Stimulated activated CD4-positive, alpha-beta T cell treated with anti-CD3 and anti-CD28 coated beads, Interleukin-15, amount 100 ng/mL, for 1 hour (primary cell): ENCODE measurements around the gene NPY4R2.
"Not testable (repeated sequence)": the region's sequence is repeated elsewhere in the genome, so short reads cannot be mapped to it uniquely, and the experiment has no call there.

Source experiments
- DNase-seq, 2 donors: peaks; one replicate each; pipeline ENCODE4 v3.0.0-alpha.2; 2020; ENCODE audit warnings: low read depth in 1 of 2, low spot score in 1 of 2

The NPY4R2 gene

GRCh38 chr10:47932824-47933223 is 14.4 kb downstream of the NPY4R2 start:
- not testable (repeated sequence) for DNase-seq

DNA sequence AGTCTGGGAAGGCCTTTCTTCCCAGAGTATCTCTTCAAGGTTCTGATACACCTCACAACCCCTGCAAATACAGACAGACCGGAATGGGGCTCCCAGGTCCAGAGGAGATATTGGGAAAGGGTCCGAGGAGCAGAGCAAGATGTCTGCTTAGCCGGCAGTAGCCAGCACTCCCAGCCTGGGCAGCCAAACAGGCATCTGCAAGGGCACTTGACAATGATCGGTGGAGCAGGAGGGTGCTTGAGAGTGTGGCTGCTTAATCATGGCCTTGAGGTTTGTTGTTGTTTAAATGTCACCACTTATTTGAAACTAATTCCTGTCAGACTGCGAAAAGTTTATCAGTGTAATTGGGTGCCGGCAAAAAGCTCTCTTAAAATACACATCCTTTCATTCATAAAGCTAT is 15.0 kb downstream of the NPY4R2 start:
- not testable (repeated sequence) for DNase-seq

GRCh38 chr10:47936772-47937228 is 18.3 kb downstream of the NPY4R2 start:
- DNase-seq = not testable (repeated sequence)

- not testable (repeated sequence) for DNase-seq
These were observed 19.2 kb downstream of the NPY4R2 start for GRCh38 chr10:47937634-47938033.

DNA sequence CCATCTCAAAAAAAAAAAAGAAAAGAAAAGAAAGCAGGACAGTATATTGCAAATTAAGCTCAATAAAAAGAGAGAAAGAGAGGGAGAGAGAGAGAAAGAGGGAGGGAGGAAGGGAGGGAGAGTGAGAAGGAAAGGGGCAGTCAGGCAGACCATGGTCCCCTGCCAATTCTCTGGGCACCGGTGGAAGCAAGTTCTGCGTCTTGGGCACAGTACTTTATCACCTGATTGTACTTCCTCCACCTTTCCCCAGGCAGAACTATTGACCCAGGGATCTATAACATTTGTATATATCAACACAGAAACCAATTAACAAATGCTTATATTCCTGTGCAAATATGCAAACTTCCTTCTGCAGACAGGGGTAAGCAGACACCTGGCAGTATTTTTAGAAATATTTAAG is 22.4 kb downstream of the NPY4R2 start:
- not testable (repeated sequence) for DNase-seq

DNA sequence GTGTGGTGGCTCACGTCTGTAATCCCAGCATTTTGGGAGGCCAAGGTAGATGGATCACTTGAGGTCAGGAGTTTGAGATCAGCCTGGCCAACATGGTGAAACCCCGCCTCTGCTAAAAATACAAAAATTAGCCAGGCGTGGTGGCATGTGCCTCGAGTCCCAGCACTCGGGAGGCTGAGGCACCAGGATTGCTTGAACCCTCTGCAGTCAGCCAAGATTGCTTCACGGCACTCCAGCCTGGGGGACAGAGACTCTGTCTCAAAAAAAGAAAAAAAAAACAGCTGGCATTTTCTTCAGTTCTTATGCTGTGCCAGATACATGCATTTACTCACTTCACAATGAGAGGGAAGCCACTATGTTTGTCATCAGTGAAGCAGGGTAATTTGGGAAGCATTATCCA is 22.9 kb downstream of the NPY4R2 start:
- DNase-seq = not testable (repeated sequence)

DNA sequence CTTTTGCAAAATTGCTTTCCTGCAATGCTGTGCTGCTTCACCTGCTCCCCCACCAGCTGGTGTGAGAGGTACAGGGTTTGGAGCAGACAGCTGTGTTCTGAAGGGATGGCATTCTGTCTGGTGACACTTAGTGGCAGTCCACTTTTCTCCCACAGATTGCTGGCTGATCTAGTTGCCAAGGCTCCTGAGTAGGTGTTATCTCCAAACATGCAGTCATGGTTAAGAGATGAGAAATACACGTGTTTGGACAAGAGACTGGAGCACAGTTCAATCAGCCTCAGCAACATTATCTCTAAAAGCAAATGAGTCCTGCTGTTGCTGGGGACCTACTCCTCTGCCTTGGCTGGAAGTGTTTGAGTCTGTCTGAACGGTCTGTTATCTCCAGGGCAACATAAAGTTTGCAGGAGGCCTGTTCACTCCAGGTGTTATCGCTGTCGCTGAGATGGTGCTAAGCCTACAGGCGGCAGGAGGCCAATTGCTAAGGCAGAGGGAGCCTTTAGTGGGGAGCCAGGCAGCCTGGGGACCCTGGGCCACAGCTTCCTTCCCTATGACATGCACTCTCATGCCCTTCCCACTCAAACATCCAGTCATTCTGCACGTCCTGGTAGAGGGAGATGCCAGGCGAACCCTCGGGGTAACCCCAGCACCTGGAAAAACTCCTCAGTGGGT is 24.0 kb downstream of the NPY4R2 start:
- DNase-seq = not testable (repeated sequence)

DNA sequence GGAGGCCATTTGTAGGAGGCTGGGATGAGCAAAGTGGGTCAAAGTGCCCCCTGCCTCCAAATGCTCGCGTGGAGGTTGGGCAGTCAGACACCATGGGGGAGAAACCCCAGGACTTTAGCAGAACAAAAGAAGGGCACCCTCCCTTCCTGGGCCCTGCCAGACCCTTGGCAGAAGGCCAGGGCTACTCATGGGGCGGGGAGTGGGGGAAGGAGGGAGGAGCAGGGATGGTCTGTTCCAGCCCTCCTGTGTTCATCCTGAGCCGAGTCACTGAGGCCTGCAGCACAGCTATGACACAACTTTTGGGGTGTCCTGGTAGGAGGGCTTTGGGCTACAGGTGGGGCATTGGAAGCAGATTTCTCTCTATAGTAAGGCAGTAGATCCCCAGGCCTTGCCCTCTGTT is 24.9 kb downstream of the NPY4R2 start:
- not testable (repeated sequence) for DNase-seq

GRCh38 chr10:47947424-47947823 is 29.0 kb downstream of the NPY4R2 start:
- not testable (repeated sequence) for DNase-seq

- not testable (repeated sequence) for DNase-seq
These were observed 38.7 kb downstream of the NPY4R2 start for GRCh38 chr10:47957158-47957557.

GRCh38 chr10:47959677-47960076 is 41.2 kb downstream of the NPY4R2 start:
- not testable (repeated sequence) for DNase-seq

- not testable (repeated sequence) for DNase-seq
These were observed 42.2 kb downstream of the NPY4R2 start for GRCh38 chr10:47960699-47961098.

- not testable (repeated sequence) for DNase-seq
These were observed 44.3 kb downstream of the NPY4R2 start for GRCh38 chr10:47962785-47963184.

GRCh38 chr10:47964280-47965063 is 46.0 kb downstream of the NPY4R2 start:
- DNase-seq = not testable (repeated sequence)

DNA sequence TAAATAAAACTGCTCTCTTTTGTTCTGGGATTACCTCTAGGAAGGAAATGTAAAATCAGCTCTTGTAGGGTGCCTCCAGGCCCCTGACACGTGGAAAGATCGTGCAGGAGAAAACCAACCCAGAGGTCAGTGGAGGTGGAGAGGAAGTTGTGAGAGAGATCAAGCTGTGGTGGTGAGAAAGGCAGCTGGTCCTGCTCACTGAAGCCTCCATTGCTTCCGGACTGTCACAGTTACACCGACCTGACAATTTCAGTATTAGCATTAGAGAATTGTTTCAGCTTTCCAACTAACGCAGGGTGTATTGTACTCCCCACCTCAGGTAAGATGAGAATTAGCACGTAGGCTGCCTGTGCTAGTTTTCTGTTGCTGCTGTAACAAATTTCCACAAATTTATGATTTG is 50.5 kb downstream of the NPY4R2 start:
- DNase-seq = not testable (repeated sequence)

DNA sequence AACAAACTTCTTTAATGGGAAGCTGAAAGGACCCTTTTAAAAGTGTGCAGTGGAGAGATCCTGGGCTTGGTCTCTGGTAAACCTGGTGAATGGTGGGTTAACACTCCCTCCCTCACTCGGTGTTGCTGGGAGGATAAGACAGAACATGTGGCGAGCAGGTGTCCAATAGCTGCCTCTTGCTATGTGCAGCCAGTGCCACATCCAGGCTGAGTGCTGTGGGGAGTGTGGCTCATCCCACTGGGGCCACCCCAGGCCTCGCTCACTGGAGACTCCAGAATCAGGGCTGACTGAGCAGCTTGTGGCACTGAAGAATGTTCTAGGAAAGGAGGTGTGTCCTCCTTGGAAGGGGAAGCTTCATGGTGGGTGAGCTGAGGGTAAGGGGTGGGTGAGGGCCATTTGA is 51.6 kb downstream of the NPY4R2 start:
- not testable (repeated sequence) for DNase-seq

GRCh38 chr10:47971598-47971997 is 53.1 kb downstream of the NPY4R2 start:
- DNase-seq = not testable (repeated sequence)

DNA sequence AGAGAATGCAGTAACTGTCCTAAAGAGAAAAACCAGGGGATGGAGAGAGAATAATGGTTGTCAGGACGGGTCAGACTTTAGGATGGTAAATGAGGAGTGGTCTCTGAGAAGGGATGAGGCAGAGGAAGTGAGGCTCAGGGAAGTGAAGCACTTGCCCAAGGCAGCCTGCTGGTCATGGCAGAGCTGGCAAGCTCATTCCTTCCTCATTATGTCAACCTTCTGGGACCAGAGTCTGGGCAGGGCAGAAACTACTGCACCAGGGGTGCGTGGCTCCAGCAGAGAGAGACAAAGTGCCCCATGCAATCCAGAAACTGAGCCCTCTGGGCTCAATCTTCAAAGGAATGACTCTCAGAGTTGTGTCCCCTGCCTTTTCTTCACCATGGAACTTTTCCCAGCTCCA is 53.6 kb downstream of the NPY4R2 start:
- DNase-seq = not testable (repeated sequence)
